SK-N-SH (cell line): ENCODE measurements around the gene TRIM3. TPM values are rescaled to one million over a fixed set of nuclear protein-coding genes. Genes with fewer than 3 reads are reported as not detected.

Experiments
- CTCF ChIA-PET: fragments of 300-600, 350-600 bp; formaldehyde crosslinking; extraction: SDS; loops from one replicate; lab custom pipeline; 2021; lab: Yijun Ruan, JAX
- POLR2A ChIA-PET: fragments of 350-600 bp; sonication (Branson Sonifier 250); formaldehyde crosslinking; extraction: SDS; loops from one replicate; lab custom pipeline; 2020; ENCODE audit warnings: antibody characterized with exemption, inconsistent platforms; lab: Yijun Ruan, JAX
- DNase-seq: peaks from one replicate; pipeline ENCODE4 v3.0.0; 2012
- H2AFZ ChIP-seq: fragments of 200-600 bp; sonication (generic); 2 replicates; pipeline ENCODE4 v1.8.1; 2016; ENCODE audit warnings: antibody characterized with exemption, mild to moderate bottlenecking, low read depth
- H3F3A ChIP-seq: fragments of 200-600 bp; sonication (generic); replicated peaks from 2 replicates; pipeline ENCODE3; 2016; ENCODE audit warnings: antibody characterized with exemption, mild to moderate bottlenecking; ENCODE audit not compliant: insufficient read depth
- H3K27ac ChIP-seq, 2 experiments: fragments of 200-500 bp in 1 of 2; fragments of 200-600 bp in 1 of 2; sonication (Bioruptor generic) in 1 of 2; sonication (generic), shearing (Covaris generic) in 1 of 2; 2 replicates each; pipeline versions ENCODE4 v1.5.1 to v1.6.1; 2014 to 2016; ENCODE audit warnings: low read depth in 2 of 2, inconsistent platforms in 1 of 2, low read length in 1 of 2, mild to moderate bottlenecking in 1 of 2, mixed read lengths in 1 of 2
- H3K27me3 ChIP-seq: fragments of 200-600 bp; sonication (generic), shearing (Covaris generic); 2 replicates; pipeline ENCODE4 v1.6.1; 2016; ENCODE audit warnings: mixed run types; ENCODE audit not compliant: insufficient read depth
- H3K36me3 ChIP-seq, 2 experiments: fragments of 200-500 bp in 1 of 2; fragments of 200-600 bp in 1 of 2; sonication (Bioruptor generic) in 1 of 2; sonication (generic) in 1 of 2; replicated peaks in 1 of 2; 2 replicates each; pipeline versions ENCODE3 to v1.5.1; 2014 to 2016; ENCODE audit warnings: low read length in 1 of 2, mild to moderate bottlenecking in 1 of 2; ENCODE audit not compliant: insufficient read depth in 2 of 2, control insufficient read depth in 1 of 2
- H3K4me1 ChIP-seq, 2 experiments: fragments of 200-500 bp in 1 of 2; fragments of 200-600 bp in 1 of 2; sonication (Bioruptor generic) in 1 of 2; sonication (generic), shearing (Covaris generic) in 1 of 2; 2 replicates each; pipeline versions ENCODE4 v1.5.1 to v1.6.1; 2014 to 2016; ENCODE audit warnings: low read depth in 1 of 2, low read length in 1 of 2, mixed run types in 1 of 2; ENCODE audit not compliant: insufficient read depth in 2 of 2, control insufficient read depth in 1 of 2
- H3K4me2 ChIP-seq: fragments of 200-600 bp; sonication (generic), shearing (Covaris generic); 2 replicates; pipeline ENCODE4 v1.6.1; 2017; ENCODE audit warnings: mixed run types
- H3K4me3 ChIP-seq, 2 experiments: fragments of 200-500 bp in 1 of 2; fragments of 200-600 bp in 1 of 2; sonication (Bioruptor generic) in 1 of 2; sonication (generic), shearing (Covaris generic) in 1 of 2; 2 replicates each; pipeline versions ENCODE4 v1.5.1 to v1.8.1; 2014 to 2016; ENCODE audit warnings: low read depth in 2 of 2, inconsistent platforms in 1 of 2, low read length in 1 of 2, mild to moderate bottlenecking in 1 of 2, mixed read lengths in 1 of 2, moderate library complexity in 1 of 2
- H3K79me2 ChIP-seq: fragments of 200-600 bp; sonication (generic); 2 replicates; pipeline ENCODE4 v1.8.1; 2017; ENCODE audit warnings: mild to moderate bottlenecking; ENCODE audit not compliant: insufficient read depth
- H3K9ac ChIP-seq: fragments of 200-600 bp; sonication (generic); 2 replicates; pipeline ENCODE4 v1.6.1; 2017; ENCODE audit warnings: mixed run types
- H3K9me2 ChIP-seq: fragments of 200-600 bp; sonication (generic); 2 replicates; pipeline ENCODE4 v1.6.1; 2017; ENCODE audit warnings: mixed run types
- H3K9me3 ChIP-seq: fragments of 200-600 bp; sonication (generic); 2 replicates; pipeline ENCODE4 v1.6.1; 2017; ENCODE audit warnings: mixed run types, mild to moderate bottlenecking, moderate library complexity
- H4K20me1 ChIP-seq: fragments of 200-600 bp; sonication (generic); 2 replicates; pipeline ENCODE4 v1.6.1; 2017; ENCODE audit warnings: mild to moderate bottlenecking, mixed run types; ENCODE audit not compliant: insufficient read depth
- EP300 ChIP-seq, 2 experiments: IDR thresholded peaks; 2 replicates each; pipeline versions ENCODE4 v1.4.0 to v1.6.1; 2012; ENCODE audit warnings: borderline replicate concordance in 1 of 2, low read depth in 1 of 2, low read length in 1 of 2
- EZH2phosphoT487 ChIP-seq: fragments of 200-600 bp; sonication (generic); IDR thresholded peaks from 2 replicates; pipeline ENCODE4 v1.6.1; 2017; ENCODE audit warnings: low read depth, mixed run types, mild to moderate bottlenecking, antibody characterized with exemption, moderate library complexity, borderline replicate concordance
- FOXM1 ChIP-seq: IDR thresholded peaks from 2 replicates; pipeline ENCODE4 v1.4.0; 2012; ENCODE audit warnings: low read depth, mild to moderate bottlenecking
- IRF3 ChIP-seq: fragments of 150-350 bp; IDR thresholded peaks from 2 replicates; pipeline ENCODE4 v1.6.1; 2016; ENCODE audit warnings: mild to moderate bottlenecking, low read depth, low read length
- NRF1 ChIP-seq: IDR thresholded peaks from 2 replicates; pipeline ENCODE4 v1.6.1; 2012; ENCODE audit warnings: low read depth, mild to moderate bottlenecking, low read length
- POLR2AphosphoS5 ChIP-seq: IDR thresholded peaks from 2 replicates; pipeline ENCODE4 v1.6.1; 2012; ENCODE audit warnings: low read depth, low read length
- RCOR1 ChIP-seq: fragments of 150-350 bp; IDR thresholded peaks from 2 replicates; pipeline ENCODE4 v1.6.1; 2017; ENCODE audit warnings: antibody characterized with exemption, low read length
- REST ChIP-seq: IDR thresholded peaks from 2 replicates; pipeline ENCODE4 v1.6.1; 2012; ENCODE audit warnings: mild to moderate bottlenecking, low read depth, low read length, moderate library complexity
- RFX5 ChIP-seq: IDR thresholded peaks from 2 replicates; pipeline ENCODE4 v1.6.1; 2012; ENCODE audit warnings: mild to moderate bottlenecking, improper control_type of control experiment, low read length
- SMC3 ChIP-seq: IDR thresholded peaks from 2 replicates; pipeline ENCODE4 v1.6.1; 2012; ENCODE audit warnings: low read depth, low read length, improper control_type of control experiment
- TAF1 ChIP-seq: IDR thresholded peaks from 2 replicates; pipeline ENCODE4 v1.6.1; 2012; ENCODE audit warnings: low read depth, mild to moderate bottlenecking, low read length, moderate library complexity, borderline replicate concordance
- TCF12 ChIP-seq: IDR thresholded peaks from 2 replicates; pipeline ENCODE4 v1.4.0; 2012
- YY1 ChIP-seq: IDR thresholded peaks from 2 replicates; pipeline ENCODE4 v1.4.0; 2012; ENCODE audit warnings: low read depth, mild to moderate bottlenecking
- WGBS: methylation state at CpG from one replicate; pipeline ENCODE4 v1.1.6; 2017; ENCODE audit warnings: low lambda C conversion rate; 5-methylcytosine and 5-hydroxymethylcytosine counted together
- polyA plus RNA-seq, 3 experiments: library from polyadenylated mRNA; depleted of rRNA; stranded (reverse); fragments of >200 nt; gene quantifications; 2 replicates each; pipeline ENCODE4 v1.2.3, GENCODE V29; 2012

TRIM3 gene
- polyA plus RNA-seq, 1 of the 3 experiments (the other 2 are of a cell fraction): 22.8 TPM

- H3K36me3 ChIP-seq: peaks cover 0 to 13% of the 10 kb centered on the region in 2 experiments
- TF ChIP-seq IRF3: no peak
- TF ChIP-seq NRF1: no peak
- no peak for TF ChIP-seq POLR2AphosphoS5
- TF ChIP-seq SMC3: no peak
- TF ChIP-seq YY1: no peak
- no peak for TF ChIP-seq TAF1
- no peak for TF ChIP-seq RFX5
- no peak for TF ChIP-seq TCF12
- TF ChIP-seq EZH2phosphoT487: no peak
- TF ChIP-seq REST: no peak
- TF ChIP-seq FOXM1: no peak
- TF ChIP-seq EP300 (IDR thresholded peaks at IDR 0.05; ENCODE audit: borderline replicate concordance in 1 of 2, low read depth in 1 of 2, low read length in 1 of 2): no peak
- no peak for TF ChIP-seq RCOR1
- TF ChIP-seq, all 33 proteins: peak for 0
- Histone ChIP-seq H3K4me1 (peaks cover 7 to 13% of the 10 kb centered on the region in 2 experiments; a peak in 2 of 4 replicates), H2AFZ (no peak overlapping the region), H3K9me3 (no peaks in the 10 kb centered on the region), H3K27ac (no peak overlapping the region), H4K20me1 (no peaks in the 10 kb centered on the region), H3K9ac (no peak overlapping the region), H3K4me2 (no peak overlapping the region), H3K27me3 (no peaks in the 10 kb centered on the region), H3K4me3 (no peak overlapping the region), H3K79me2 (no peaks in the 10 kb centered on the region), H3F3A (peaks cover 2% of the 10 kb centered on the region), H3K9me2 (no peaks in the 10 kb centered on the region)
- DNase-seq: no peak
- ChIA-PET CTCF (interaction anchor here (1.5 to 3.1 kb wide), 3 partner anchors 23 to 41 kb away, joined by 3 to 12 read pairs (median 6); no protein-coding TSS in a partner anchor), POLR2A (interaction anchor here (0.8 kb wide), 1 partner anchor 17 kb away, joined by 6 read pairs; the partner anchor contains the start of gene APBB1)
- 92% methylated on average over 7 of the region's 7 CpGs for WGBS
These were observed 71.2 kb downstream of the TRIM3 start for GRCh38 chr11:6402561-6402981.
